ENCODE results near the gene NPHP4. TPM values are rescaled to one million over a fixed set of nuclear protein-coding genes. Genes with fewer than 3 reads are reported as not detected.

The NPHP4 gene
- polyA plus RNA-seq, 1 donor (not counting 4 experiments of a cell fraction or from before 2014, with no cell fraction given) = 3.7 TPM

- dilution Hi-C loops (cut with MboI; ENCODE audit: extremely low pct_ligation_motif_present, low sequenced_read_pairs) = no loop called here
Measured at GRCh38 chr1:5827516-5827915, 164.7 kb downstream of the NPHP4 start.

GRCh38 chr1:5826601-5827000 lies 165.6 kb downstream of the NPHP4 start:
- no peak overlapping the region for H3K27ac ChIP-seq (ENCODE audit: control insufficient read depth, insufficient read depth, low read length)
- H3K9me3 ChIP-seq (ENCODE audit: control insufficient read depth, low read depth, low read length) = no peaks in the 10 kb centered on the region
- no peaks in the 10 kb centered on the region for H4K20me1 ChIP-seq (ENCODE audit: control insufficient read depth, extremely low read depth, insufficient read depth, low read length)
- H3K9me1 ChIP-seq (ENCODE audit: control insufficient read depth, extremely low read depth, insufficient read depth, low read length) = no peaks in the 10 kb centered on the region
- no peak overlapping the region for H3K4me2 ChIP-seq (ENCODE audit: control insufficient read depth, extremely low read depth, insufficient read depth, low read depth, low read length)
- no peaks in the 10 kb centered on the region for H3K27me3 ChIP-seq (ENCODE audit: control insufficient read depth, extremely low read depth, insufficient read depth, low read length)
- H3K36me3 ChIP-seq (ENCODE audit: control insufficient read depth in 2 of 2, extremely low read depth in 1 of 2, insufficient read depth in 2 of 2, low read length in 2 of 2) = no peaks in the 10 kb centered on the region
- no peaks in the 10 kb centered on the region for H3K4me1 ChIP-seq (ENCODE audit: control insufficient read depth, extremely low read depth, insufficient read depth, low read length)
- DNase-seq (ENCODE audit: low read depth, low spot score) (no peak), FAIRE-seq (no peak)
- H2AFZ ChIP-seq (ENCODE audit: control insufficient read depth, low read length) = no peak overlapping the region
- TF ChIP-seq EZH2 (IDR thresholded peaks at IDR 0.05; ENCODE audit: low read length) = no peak
- TF ChIP-seq CTCF (optimal IDR thresholded peaks at IDR 0.05 in 1 of 3, IDR thresholded peaks at IDR 0.05 in 1 of 3, conservative IDR thresholded peaks at IDR 0.05 in 1 of 3; ENCODE audit: extremely low read depth in 1 of 3, insufficient read depth in 2 of 3, low read length in 3 of 3) = no peak
- no peaks in the 10 kb centered on the region for H3K79me2 ChIP-seq (ENCODE audit: control insufficient read depth, insufficient read depth, low read length)
- no peak overlapping the region for H3K4me3 ChIP-seq (ENCODE audit: control insufficient read depth in 2 of 3, extremely low read depth in 1 of 3, insufficient read depth in 2 of 3, low read depth in 1 of 3, low read length in 3 of 3)
- dilution Hi-C loops (cut with MboI; ENCODE audit: extremely low pct_ligation_motif_present, low sequenced_read_pairs) = no loop called here
- no peak overlapping the region for H3K9ac ChIP-seq (ENCODE audit: control insufficient read depth, extremely low read depth, insufficient read depth, low read length)

More at GRCh38 chr1:5827516-5827915, 164.7 kb downstream of the NPHP4 start:
- Histone ChIP-seq H3K9me3 (ENCODE audit: control insufficient read depth, low read depth, low read length) (no peaks in the 10 kb centered on the region), H3K9me1 (ENCODE audit: control insufficient read depth, extremely low read depth, insufficient read depth, low read length) (no peaks in the 10 kb centered on the region), H4K20me1 (ENCODE audit: control insufficient read depth, extremely low read depth, insufficient read depth, low read length) (no peaks in the 10 kb centered on the region), H3K4me2 (ENCODE audit: control insufficient read depth, extremely low read depth, insufficient read depth, low read depth, low read length) (no peak overlapping the region), H3K36me3 (ENCODE audit: control insufficient read depth in 2 of 2, extremely low read depth in 1 of 2, insufficient read depth in 2 of 2, low read length in 2 of 2) (no peaks in the 10 kb centered on the region), H3K79me2 (ENCODE audit: control insufficient read depth, insufficient read depth, low read length) (no peaks in the 10 kb centered on the region), H3K4me3 (ENCODE audit: control insufficient read depth in 2 of 3, extremely low read depth in 1 of 3, insufficient read depth in 2 of 3, low read depth in 1 of 3, low read length in 3 of 3) (no peak overlapping the region), H3K27me3 (ENCODE audit: control insufficient read depth, extremely low read depth, insufficient read depth, low read length) (no peaks in the 10 kb centered on the region), H3K4me1 (ENCODE audit: control insufficient read depth, extremely low read depth, insufficient read depth, low read length) (no peaks in the 10 kb centered on the region), H3K9ac (ENCODE audit: control insufficient read depth, extremely low read depth, insufficient read depth, low read length) (no peak overlapping the region), H2AFZ (ENCODE audit: control insufficient read depth, low read length) (no peak overlapping the region), H3K27ac (ENCODE audit: control insufficient read depth, insufficient read depth, low read length) (no peak overlapping the region)
- no peak for DNase-seq (ENCODE audit: low read depth, low spot score)
- TF ChIP-seq CTCF (optimal IDR thresholded peaks at IDR 0.05 in 1 of 3, IDR thresholded peaks at IDR 0.05 in 1 of 3, conservative IDR thresholded peaks at IDR 0.05 in 1 of 3; ENCODE audit: extremely low read depth in 1 of 3, insufficient read depth in 2 of 3, low read length in 3 of 3) = no peak
- TF ChIP-seq EZH2 (IDR thresholded peaks at IDR 0.05; ENCODE audit: low read length) = no peak
- no peak for FAIRE-seq
